K562 (cell line): ENCODE results near the gene TMEM120A. TPM values are rescaled to one million over a fixed set of nuclear protein-coding genes. Genes with fewer than 3 reads are reported as not detected.
A peak's percentile ranks its signal among the peaks of the same experiment; 100 is the strongest.

Source experiments
- ATAC-seq: fragments of 200-7000 bp; cut with Tn5 transposase; 3 replicates; pipeline ENCODE4 v1.9.1; 2020; ENCODE audit warnings: moderate library complexity
- Bru-seq: library from RNA; stranded (reverse); fragments of 400-500 nt; gene quantifications from one replicate; lab custom pipeline; 2021; lab: Mats Ljungman, UMichigan
- BruChase-seq, 2 experiments: library from RNA; stranded (reverse); fragments of 400-500 nt; gene quantifications; one replicate each; lab custom pipeline; 2021; lab: Mats Ljungman, UMichigan
- BruUV-seq: library from RNA; stranded (reverse); fragments of 400-500 nt; replicated peaks from 2 replicates; lab custom pipeline; 2021; lab: Mats Ljungman, UMichigan
- CTCF ChIA-PET: fragments of 300-600 bp; formaldehyde crosslinking; extraction: SDS; loops from one replicate; lab custom pipeline; 2021; ENCODE audit warnings: low intra/inter-chr PET ratio; lab: Yijun Ruan, JAX
- POLR2A ChIA-PET: fragments of 300-600, 350-650 bp; sonication (Branson Sonifier 250); formaldehyde crosslinking; extraction: SDS; loops from one replicate; lab custom pipeline; 2021; ENCODE audit warnings: antibody characterized with exemption, inconsistent platforms; lab: Yijun Ruan, JAX
- DNase-seq, 4 experiments: peaks; one replicate each; pipeline versions ENCODE4 v3.0.0 to v3.0.0-alpha.2; 2011 to 2018; ENCODE audit warnings: low spot score in 3 of 4, mixed read lengths in 3 of 4; ENCODE audit errors: extremely low read depth in 1 of 4
- FAIRE-seq: peaks from 2 replicates; lab custom pipeline; 2011; peaks lifted over from hg19 to GRCh38; lab: Jason Lieb, UNC
- H2AFZ ChIP-seq: 2 replicates; pipeline ENCODE4 v1.6.0; 2011; ENCODE audit warnings: low read depth, low read length, control low read depth, inconsistent platforms
- H3K27ac ChIP-seq: fragments of 200-600 bp; 3 replicates; pipeline ENCODE4 v1.8.0; 2011; ENCODE audit warnings: low read depth, mild to moderate bottlenecking, control low read depth, inconsistent platforms, low read length, moderate library complexity, mixed read lengths; ENCODE audit errors: extremely low read depth
- H3K27me3 ChIP-seq, 2 experiments: fragments of 300-600 bp in 1 of 2; 2 replicates in 1 of 2; 3 replicates in 1 of 2; pipeline versions ENCODE4 v1.6.0 to v1.8.0; 2011; ENCODE audit warnings: inconsistent platforms in 2 of 2, low read length in 2 of 2, mild to moderate bottlenecking in 1 of 2, mixed read lengths in 1 of 2, moderate library complexity in 1 of 2; ENCODE audit not compliant: control insufficient read depth in 2 of 2, insufficient read depth in 2 of 2
- H3K36me3 ChIP-seq: fragments of 300-600 bp; 3 replicates; pipeline ENCODE4 v1.8.0; 2011; ENCODE audit warnings: mild to moderate bottlenecking, low read length, inconsistent platforms; ENCODE audit not compliant: control insufficient read depth, insufficient read depth
- H3K4me1 ChIP-seq, 2 experiments: fragments of 200-600 bp in 1 of 2; replicated peaks in 1 of 2; 2 replicates in 1 of 2; 3 replicates in 1 of 2; pipeline versions ENCODE4 v1.5.1 to v1.8.0; 2011; ENCODE audit warnings: inconsistent platforms in 2 of 2, low read length in 2 of 2, mild to moderate bottlenecking in 1 of 2, mixed read lengths in 1 of 2, moderate library complexity in 1 of 2; ENCODE audit not compliant: control insufficient read depth in 2 of 2, insufficient read depth in 2 of 2
- H3K4me2 ChIP-seq: 2 replicates; pipeline ENCODE4 v1.6.1; 2011; ENCODE audit warnings: low read length, control low read depth, inconsistent platforms, mixed read lengths; ENCODE audit not compliant: insufficient read depth
- H3K4me3 ChIP-seq: fragments of 200-600 bp; sonication (generic), shearing (Covaris generic); 2 replicates; pipeline ENCODE4 v1.5.1; 2016; ENCODE audit warnings: control low read depth, inconsistent platforms
- H3K79me2 ChIP-seq: fragments of 200-600 bp; 3 replicates; pipeline ENCODE4 v1.8.0; 2011; ENCODE audit warnings: low read length, inconsistent platforms; ENCODE audit not compliant: control insufficient read depth, insufficient read depth
- H3K9ac ChIP-seq, 2 experiments: 2 replicates each; pipeline versions ENCODE4 v1.6.0 to v1.6.1; 2011; ENCODE audit warnings: low read depth in 2 of 2, low read length in 2 of 2, control low read depth in 1 of 2, inconsistent platforms in 1 of 2, mild to moderate bottlenecking in 1 of 2, mixed read lengths in 1 of 2; ENCODE audit not compliant: insufficient read depth in 1 of 2
- H3K9me1 ChIP-seq: one replicate; pipeline ENCODE4 v1.6.0; 2011; ENCODE audit warnings: inconsistent platforms, mild to moderate bottlenecking, low read length, moderate library complexity; ENCODE audit not compliant: control insufficient read depth, insufficient read depth
- H3K9me3 ChIP-seq: replicated peaks from 2 replicates; pipeline ENCODE4 v1.5.1; 2011; ENCODE audit warnings: low read depth, low read length, inconsistent platforms; ENCODE audit not compliant: control insufficient read depth, insufficient read depth
- H4K20me1 ChIP-seq: replicated peaks from 2 replicates; pipeline ENCODE4 v1.6.1; 2011; ENCODE audit warnings: low read length, inconsistent platforms, mixed read lengths; ENCODE audit not compliant: control insufficient read depth, insufficient read depth
- ELF4 ChIP-seq: fragments of 450-650 bp; formaldehyde crosslinking; IDR thresholded peaks from 2 replicates; pipeline ENCODE4 v1.4.0; 2022; ENCODE audit warnings: missing genetic modification characterization
- L3MBTL2 ChIP-seq: fragments of 450-650 bp; IDR thresholded peaks from 2 replicates; pipeline ENCODE4 v1.6.1; 2016; ENCODE audit warnings: mild to moderate bottlenecking, moderate library complexity
- MED1 ChIP-seq: sonication (generic); formaldehyde crosslinking; IDR thresholded peaks from 2 replicates; pipeline ENCODE4 v1.8.1; 2023; ENCODE audit warnings: missing genetic modification reagents, borderline replicate concordance
- NR2C1 ChIP-seq, 2 experiments: fragments of 450-650 bp; IDR thresholded peaks; 2 replicates each; pipeline ENCODE4 v1.6.1; 2017; ENCODE audit warnings: mild to moderate bottlenecking in 2 of 2, antibody characterized with exemption in 1 of 2, inconsistent platforms in 1 of 2, missing compliant biosample characterization in 1 of 2, missing genetic modification characterization in 1 of 2
- POLR2AphosphoS5 ChIP-seq: IDR thresholded peaks from 2 replicates; pipeline ENCODE4 v1.6.1; 2011; ENCODE audit warnings: mild to moderate bottlenecking, low read depth, low read length, moderate library complexity; ENCODE audit not compliant: control insufficient read depth, insufficient read depth
- PRDM10 ChIP-seq: fragments of 450-650 bp; IDR thresholded peaks from 2 replicates; pipeline ENCODE4 v1.6.1; 2018; ENCODE audit not compliant: partially characterized antibody
- SMARCA5 ChIP-seq: fragments of 450-650 bp; IDR thresholded peaks from 2 replicates; pipeline ENCODE4 v1.6.1; 2016
- THAP12 ChIP-seq: fragments of 250-450 bp; sonication (Bioruptor Pico); IDR thresholded peaks from 2 replicates; pipeline ENCODE4 v1.9.0; 2021; ENCODE audit warnings: mild to moderate bottlenecking, inconsistent platforms
- WGBS: fragments of 100-300 bp; shearing (Covaris generic); methylation state at CpG from one replicate; pipeline ENCODE4 v1.1.6; 2016; ENCODE audit warnings: low coverage, mixed read lengths; ENCODE audit not compliant: insufficient coverage; ENCODE audit errors: missing lambda C conversion rate; 5-methylcytosine and 5-hydroxymethylcytosine counted together
- in situ Hi-C: fragments of 300-500 bp; cut with MboI; formaldehyde crosslinking; loops from 4 replicates; pipeline ENCODE4 v1.15.0; 2018; ENCODE audit warnings: inconsistent platforms, mixed read lengths
- intact Hi-C: fragments of 100-400 bp; cut with micrococcal nuclease; formaldehyde crosslinking; loops from 2 replicates; pipeline ENCODE4 v1.14.2; 2022
- long read RNA-seq, 3 experiments: library from polyadenylated mRNA in 2 of 3; library from RNA in 1 of 3; unstranded in 2 of 3; stranded (forward) in 1 of 3; transcript quantifications; one replicate each; pipeline ENCODE4 v2.0.0, GENCODE V29; 2019 to 2022
- polyA minus RNA-seq, 3 experiments: library from RNA; depleted of rRNA, polyadenylated mRNA; stranded (reverse); fragments of >200 nt; gene quantifications; 2 replicates each; pipeline ENCODE4 v1.2.3, GENCODE V29; 2011
- polyA plus RNA-seq, 8 experiments: library from polyadenylated mRNA; depleted of rRNA in 4 of 8; stranded (reverse) in 5 of 8; unstranded in 3 of 8; fragments of >200 nt; fragmentation: Nextera tagmentation in 2 of 8; fragmentation: Illumina TruSeq in 1 of 8; extraction: Ambion mirVana in 2 of 8; extraction: Trizol in 1 of 8; gene quantifications; 2 replicates each; pipeline versions ENCODE4 v1.2.1 to v1.2.3, GENCODE V29; 2011 to 2014; ENCODE audit warnings: inconsistent platforms in 1 of 8, missing spikeins in 1 of 8
- total RNA-seq, 7 experiments: library from RNA; depleted of rRNA in 6 of 7; stranded (reverse); fragments of >200 nt in 6 of 7; fragmentation: Illumina TruSeq in 2 of 7; extraction: Trizol in 2 of 7; gene quantifications; 2 replicates each; pipeline versions ENCODE4 v1.2.1 to v1.2.3, GENCODE V29; 2011 to 2021; ENCODE audit warnings: low replicate concordance in 1 of 7

Gene TMEM120A
- total RNA-seq (2011; cell fraction: chromatin; rRNA removed; ENCODE audit: low replicate concordance), result 42.3 and 121 TPM in 2 replicates
- 148 and 154 TPM in 2 replicates for total RNA-seq (2011; cell fraction: nucleolus; rRNA removed)
- total RNA-seq (2011; cell fraction: nucleoplasm; rRNA removed), result 96.3 and 113 TPM in 2 replicates
- 22.4 and 22.9 TPM in 2 replicates for total RNA-seq (2014; rRNA removed)
- total RNA-seq (2014; rRNA removed; fragmentation: Illumina TruSeq; extraction: Trizol), result 19.5 and 19.6 TPM in 2 replicates
- 13.6 and 17.4 TPM in 2 replicates for total RNA-seq (2015; rRNA removed; fragmentation: Illumina TruSeq; extraction: Trizol)
- 33.8 and 36.4 TPM in 2 replicates for total RNA-seq (2021)
- 90.2 and 90.5 TPM in 2 replicates for polyA plus RNA-seq (2011; rRNA removed)
- polyA plus RNA-seq (2011; cell fraction: cytosol; rRNA removed), result 62.7 and 83.5 TPM in 2 replicates
- polyA plus RNA-seq (2011; cell fraction: nucleus; rRNA removed), result 144 and 164 TPM in 2 replicates
- polyA plus RNA-seq (2012), result 29.1 and 72.7 TPM in 2 replicates
- 32.1 and 39.5 TPM in 2 replicates for polyA plus RNA-seq (2014; fragmentation: Illumina TruSeq; extraction: Trizol)
- polyA plus RNA-seq (2014; fragmentation: Nextera tagmentation; extraction: Ambion mirVana), result 1 to 10 TPM; 2.3 to 8.3 TPM
- 33.5 and 43.5 TPM in 2 replicates for polyA plus RNA-seq (2014; rRNA removed)
- 60.9 and 82.0 TPM in 2 replicates for polyA minus RNA-seq (2011; rRNA and poly(A)+ RNA removed)
- polyA minus RNA-seq (2011; cell fraction: cytosol; rRNA and poly(A)+ RNA removed), result 20.2 and 33.1 TPM in 2 replicates
- 16.0 and 22.0 TPM in 2 replicates for polyA minus RNA-seq (2011; cell fraction: nucleus; rRNA and poly(A)+ RNA removed)
- Bru-seq, nascent RNA, result percentile 61 among the genes with signal in this experiment
- BruChase-seq, experiment 1, labeled RNA remaining after a 2-hour chase, result percentile 51 among the genes with signal in this experiment
- percentile 59 among the genes with signal in this experiment for BruChase-seq, experiment 2, labeled RNA remaining after a 6-hour chase
- long read RNA-seq, experiment 1, transcript TMEM120A-214 (12 exons, 1,456 nt), result major isoform, 49 of 128 reads
- long read RNA-seq, experiment 1, partial matches to known transcripts, result 11 of 128 reads
- long read RNA-seq, experiment 1, other reads (novel, unspliced or antisense), result 63 of 128 reads
- long read RNA-seq, experiment 2, transcript TMEM120A-214 (12 exons, 1,456 nt), result major isoform, 14 of 50 reads
- long read RNA-seq, experiment 2, partial matches to known transcripts, result 13 of 50 reads
- long read RNA-seq, experiment 2, other reads (novel, unspliced or antisense), result 19 of 50 reads
- long read RNA-seq, experiment 3, transcript TMEM120A-214 (12 exons, 1,456 nt), result major isoform, 20 of 45 reads
- long read RNA-seq, experiment 3, transcript TMEM120A-204 (11 exons, 1,352 nt), result minor isoform, 5 of 45 reads
- long read RNA-seq, experiment 3, partial matches to known transcripts, result 2 of 45 reads
- long read RNA-seq, experiment 3, other reads (novel, unspliced or antisense), result 16 of 45 reads

- POLR2A ChIA-PET, result interaction anchor here (0.6 to 1.2 kb wide), 5 partner anchors 16 to 242 kb away, joined by 3 to 5 read pairs (median 3); partner anchors contain the start of genes MDH2 and STYXL1
- peak within 1 kb of the TSS; percentile 60 to 91 for H3K9ac ChIP-seq
- no peaks in the 10 kb centered on the region for H3K9me3 ChIP-seq
- peaks cover 33 to 55% of the 10 kb centered on the region in 2 experiments for H3K4me1 ChIP-seq
- H3K27ac ChIP-seq, result peak within 1 kb of the TSS; percentile 54
- peak within 1 kb of the TSS; percentile 93 for H2AFZ ChIP-seq
- CTCF ChIA-PET, result interaction anchor here (0.6 kb wide), 1 partner anchor 87 kb away, joined by 3 read pairs; no protein-coding TSS in a partner anchor
- peaks cover 2% of the 10 kb centered on the region; the same call in 1 of the 3 replicates for H3K79me2 ChIP-seq
- H3K4me2 ChIP-seq, result peak within 1 kb of the TSS; percentile 90
- BruUV-seq, result no TSS peak
- intact Hi-C loops (no loop called here), in situ Hi-C loops (no loop called here)
- peak; percentile 56 for FAIRE-seq
- H3K4me3 ChIP-seq, result peak within 1 kb of the TSS; percentile 77
- H3K9me1 ChIP-seq, result no peaks in the 10 kb centered on the region
- H3K36me3 ChIP-seq, result peaks cover 9% of the 10 kb centered on the region; the same call in 1 of the 3 replicates
- peak; percentile 95 for ATAC-seq
- peaks cover 5% of the 10 kb centered on the region; the same call in 1 of the 2 replicates for H4K20me1 ChIP-seq
- WGBS, result 2% methylated on average over 40 of the region's 51 CpGs
- peak; percentile 97 to 100 (median 100) for DNase-seq
- no peaks in the 10 kb centered on the region for H3K27me3 ChIP-seq
- TF ChIP-seq POLR2AphosphoS5 (0 out of 2 replicates have a peak, but pooled peaks have one; percentile 32), MED1 (CRISPR knock-in tag) (no peak), L3MBTL2 (peak; percentile 44; the same call in 1 of the 2 replicates), NR2C1 (IDR thresholded peaks at IDR 0.05) (peak; percentile 88), NR2C1 (tag; IDR thresholded peaks at IDR 0.05) (peak; percentile 91), SMARCA5 (peak; percentile 84), ELF4 (CRISPR knock-in tag) (peak; percentile 91), PRDM10 (no peak), THAP12 (peak; percentile 64; the same call in 1 of the 2 replicates)
Measured at GRCh38 chr7:75994388-75995051, at the start of gene TMEM120A. Gene TMEM120A (minus strand): TSS chr7:75994595. CDS start chr7:75994570, 25 bp downstream.
